Measurements from ENCODE around the gene ADCY1.

Gene ADCY1

DNA sequence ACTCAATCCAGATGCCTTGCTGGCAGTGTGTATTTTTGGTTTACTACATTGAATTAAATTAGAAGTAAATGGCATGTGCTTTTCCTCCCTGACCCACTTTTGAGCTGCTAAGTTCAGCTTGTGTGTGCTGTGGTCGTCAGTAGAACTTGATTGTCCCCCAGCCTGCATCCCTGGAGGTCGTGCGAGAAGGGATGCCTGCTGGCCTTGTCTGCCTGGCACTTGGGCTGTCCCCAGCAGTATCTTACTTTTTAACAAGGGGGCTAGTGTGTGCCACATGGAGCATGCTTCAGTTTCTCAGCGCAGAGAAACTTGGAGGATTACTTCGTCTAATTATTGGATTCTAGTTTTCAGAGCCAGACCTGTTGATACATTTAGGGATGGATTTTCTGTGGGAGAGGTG is 80.2 kb downstream of the ADCY1 start:
- no peak for DNase-seq

DNA sequence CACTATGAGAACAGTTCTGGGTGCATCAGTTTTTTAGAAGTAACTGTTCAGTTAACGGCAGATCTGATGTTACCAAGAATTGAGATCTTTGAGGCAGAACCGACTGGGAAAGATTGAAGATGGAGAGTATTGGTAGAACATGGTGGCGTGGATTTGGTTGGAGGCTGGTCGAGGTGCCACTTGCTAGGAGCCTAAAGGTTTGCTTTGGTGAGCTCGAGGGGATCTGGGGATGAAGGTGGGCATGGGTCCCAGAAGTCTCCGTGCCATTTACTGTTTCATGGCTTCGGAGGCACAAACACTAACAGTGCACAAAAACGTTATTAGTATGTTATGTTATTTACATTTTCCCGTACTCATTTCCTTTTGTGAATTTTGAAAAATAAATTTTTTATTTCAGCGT is 81.4 kb downstream of the ADCY1 start:
- no peak for DNase-seq

DNA sequence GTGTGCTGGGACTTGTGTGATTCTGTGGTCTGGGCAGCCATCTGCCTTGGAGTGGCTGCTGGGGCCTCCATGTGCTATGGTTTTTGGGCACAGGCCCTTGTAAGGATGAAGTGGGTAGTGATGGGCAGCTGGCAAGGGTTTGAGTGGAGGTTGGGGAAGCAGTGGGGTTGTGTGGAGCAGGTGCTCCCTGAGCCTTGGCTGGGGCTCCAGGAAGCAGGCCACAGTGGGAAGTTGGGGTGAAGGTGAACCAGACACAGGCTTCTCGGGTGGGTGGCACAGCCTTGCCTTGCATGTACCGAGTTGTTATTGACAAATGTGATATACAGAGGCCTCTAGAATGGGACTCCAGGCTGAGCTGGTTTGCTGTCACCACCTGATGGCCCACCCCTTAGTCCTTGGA is 82.3 kb downstream of the ADCY1 start:
- DNase-seq, result no peak

DNA sequence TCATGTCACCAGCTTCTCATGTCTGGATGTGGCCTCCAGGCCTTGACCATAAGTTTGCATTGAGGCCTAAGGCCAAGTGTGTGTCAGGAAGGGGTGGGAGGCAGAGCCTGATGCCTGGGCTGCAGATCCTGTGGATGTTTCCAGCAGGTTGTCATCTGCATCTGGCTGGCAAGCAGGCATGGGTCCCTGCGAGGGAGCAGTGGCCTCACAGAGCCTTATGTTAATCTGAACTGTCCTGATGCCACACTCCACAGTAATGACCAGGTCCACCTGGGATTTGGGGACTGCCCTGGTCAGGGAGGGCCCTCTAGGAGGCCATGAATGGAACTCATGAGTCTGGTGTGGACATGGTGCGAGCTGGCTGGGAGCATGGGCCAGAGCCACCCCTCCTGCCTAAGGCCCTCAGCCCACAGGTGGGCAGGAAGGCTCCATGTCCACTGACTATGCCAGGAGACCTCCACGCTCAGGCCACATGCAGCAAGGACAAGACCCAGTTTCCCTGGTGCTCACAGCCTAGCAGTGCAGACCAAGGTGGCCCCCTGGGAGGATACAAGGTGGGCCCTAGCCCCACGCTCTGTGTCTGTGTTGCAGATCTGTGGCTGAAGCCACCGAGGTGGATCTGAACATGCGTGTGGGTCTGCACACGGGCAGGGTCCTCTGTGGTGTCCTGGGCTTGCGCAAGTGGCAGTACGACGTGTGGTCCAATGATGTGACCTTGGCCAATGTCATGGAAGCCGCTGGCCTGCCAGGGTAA is 83.1 kb downstream of the ADCY1 start:
- DNase-seq, result no peak

DNA sequence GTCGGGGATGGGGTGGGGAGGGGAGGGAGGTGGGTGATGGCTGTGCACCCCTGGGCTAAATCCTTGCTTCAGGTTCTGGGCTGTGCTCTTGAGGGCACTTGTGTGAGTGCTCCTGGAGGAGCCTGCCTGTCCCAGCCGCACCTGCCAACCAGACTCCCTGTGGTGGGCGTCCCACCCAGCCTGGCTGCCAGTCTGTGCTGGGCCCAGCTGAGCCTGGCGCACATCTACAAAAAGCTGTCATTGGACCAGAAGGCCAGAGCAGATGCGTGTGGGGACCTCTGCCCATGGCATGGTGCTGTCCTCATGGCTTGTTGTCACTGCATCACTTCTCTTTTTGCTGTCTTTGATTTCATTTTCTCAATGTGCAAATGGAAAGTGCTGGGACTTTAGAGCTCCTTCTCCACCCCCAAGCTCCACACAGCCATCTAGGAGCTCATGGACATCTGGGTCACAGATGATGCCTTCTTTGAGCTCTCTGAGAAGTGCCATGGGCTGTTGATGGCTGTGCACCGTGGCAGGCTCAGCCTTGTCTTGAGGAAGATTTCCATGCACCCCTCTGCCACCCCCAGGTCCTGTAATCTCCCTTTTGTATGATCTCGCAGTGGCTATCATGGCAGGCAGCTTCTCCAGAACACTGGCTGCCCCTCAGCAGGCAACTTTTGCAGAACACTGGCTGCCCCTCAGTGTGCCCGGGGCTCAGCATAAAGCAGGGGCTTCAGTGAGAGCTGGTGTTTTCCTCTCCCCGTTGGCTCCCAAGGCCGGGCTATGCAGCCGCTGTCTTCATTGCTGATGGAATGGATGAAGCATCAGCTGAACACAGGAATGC is 83.9 kb downstream of the ADCY1 start:
- DNase-seq, result no peak

DNA sequence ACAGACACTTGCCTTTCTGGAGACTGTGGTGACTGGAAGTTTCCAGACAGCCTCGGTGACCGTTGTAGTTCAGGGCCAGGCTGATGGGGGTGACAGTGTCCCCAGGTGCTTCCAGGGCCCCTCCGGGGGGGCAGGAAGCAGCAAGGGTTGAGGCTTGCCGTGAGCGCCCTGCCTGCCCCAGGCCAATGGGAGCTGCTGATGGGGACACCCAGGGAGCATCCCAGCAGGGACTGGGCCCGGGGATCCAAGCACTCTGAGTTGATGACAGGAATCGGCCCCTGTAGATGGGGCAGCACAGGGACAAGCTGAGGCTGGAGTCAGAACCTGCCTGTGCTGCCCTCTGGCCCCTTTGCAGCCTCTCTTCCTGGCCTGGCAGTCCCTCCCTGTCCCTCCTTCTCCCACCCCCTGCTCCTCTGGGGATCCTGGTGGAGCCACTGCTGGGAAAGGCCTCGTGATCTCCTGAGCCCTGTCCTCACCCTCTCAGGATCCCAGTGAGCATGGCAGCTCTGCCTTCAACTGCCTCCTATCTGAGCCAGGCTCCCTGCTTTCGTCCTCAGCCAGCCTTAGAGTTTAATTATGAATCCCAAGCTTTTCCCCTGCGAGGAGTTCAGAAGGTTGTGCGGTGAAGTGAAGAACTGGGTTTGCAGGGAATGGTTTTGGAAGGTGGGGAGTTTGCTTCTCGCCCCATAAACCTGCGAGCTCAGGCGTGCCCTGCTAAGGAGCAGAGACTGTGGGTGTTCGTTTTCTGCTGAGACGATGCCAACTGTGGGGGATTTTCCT is 84.7 kb downstream of the ADCY1 start:
- DNase-seq, result no peak

DNA sequence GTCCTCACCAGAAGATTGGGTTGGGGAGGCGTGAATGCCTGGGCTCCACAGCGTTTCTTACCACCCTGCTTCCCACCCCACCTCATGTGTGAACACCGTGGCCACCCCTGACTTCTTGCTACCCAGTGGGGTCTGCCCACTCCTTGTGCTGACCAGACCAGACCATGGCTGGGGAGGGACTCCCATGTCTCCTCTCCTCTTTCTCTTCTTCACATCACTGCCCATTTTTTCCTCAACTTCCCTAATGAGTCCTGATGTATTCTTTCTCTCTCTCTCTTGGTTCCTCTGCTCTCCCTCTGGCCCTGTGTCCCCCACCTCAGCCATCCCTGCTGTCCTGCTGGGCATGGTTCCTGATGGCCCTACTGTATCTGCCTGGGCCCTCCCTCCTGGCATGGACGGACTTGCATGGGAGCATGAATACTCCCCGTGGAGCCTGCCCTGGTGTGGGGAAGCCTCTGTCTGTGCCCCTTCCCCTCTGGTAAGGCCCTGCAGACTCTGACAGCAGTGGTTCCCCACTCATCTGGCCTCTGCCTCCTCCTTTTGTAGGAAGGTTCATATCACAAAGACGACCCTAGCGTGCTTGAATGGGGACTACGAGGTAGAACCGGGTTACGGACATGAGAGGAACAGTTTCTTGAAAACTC is 85.5 kb downstream of the ADCY1 start:
- no peak for DNase-seq

DNA sequence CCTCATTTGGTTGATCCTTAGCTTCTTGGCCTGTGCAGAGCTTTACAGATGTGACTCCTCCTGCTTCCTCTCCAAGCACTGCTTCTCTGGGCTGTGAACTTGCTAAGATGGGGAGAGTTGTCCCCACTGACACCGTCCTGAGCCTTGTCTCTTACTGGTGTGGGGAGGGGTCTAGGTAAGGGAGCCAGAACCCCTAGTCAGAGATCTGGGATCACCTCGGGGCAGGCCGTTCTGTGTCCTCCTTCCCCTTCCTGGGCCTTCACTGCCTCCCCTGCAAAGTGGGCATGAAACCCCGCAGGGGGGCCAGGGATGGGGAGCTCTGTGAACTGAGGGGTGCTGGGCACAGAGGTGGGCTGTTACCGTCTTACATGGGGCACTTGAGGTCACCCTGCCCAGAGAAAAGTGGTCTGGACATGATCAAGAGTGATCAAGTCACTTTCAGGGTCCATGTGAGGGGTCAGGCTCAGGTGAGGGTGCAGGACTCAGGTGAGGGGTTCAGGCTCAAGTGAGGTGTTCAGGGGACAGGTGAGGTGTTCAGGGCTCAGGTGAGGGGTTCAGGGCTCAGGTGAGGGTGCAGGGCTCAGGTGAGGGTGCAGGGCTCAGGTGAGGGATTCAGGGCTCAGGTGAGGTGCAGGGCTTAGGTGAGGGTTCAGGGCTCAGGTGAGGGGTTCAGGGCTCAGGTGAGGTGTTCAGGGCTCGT is 86.2 kb downstream of the ADCY1 start:
- DNase-seq, result no peak

DNA sequence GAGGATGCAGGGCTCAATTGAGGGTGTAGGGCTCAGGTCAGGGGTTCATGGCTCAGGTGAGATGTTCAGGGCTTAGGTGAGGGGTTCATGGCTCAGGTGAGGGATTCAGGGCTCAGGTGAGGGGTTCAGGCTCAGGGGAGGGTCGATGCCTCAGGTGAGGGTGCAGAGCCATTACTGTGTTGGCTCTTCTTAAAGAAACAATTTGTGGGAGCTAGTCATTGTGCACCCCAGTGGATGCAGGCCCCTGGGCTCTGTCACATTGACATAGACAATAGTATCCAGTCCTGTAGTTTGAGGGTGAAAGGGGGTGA is 86.7 kb downstream of the ADCY1 start:
- DNase-seq, result no peak

DNA sequence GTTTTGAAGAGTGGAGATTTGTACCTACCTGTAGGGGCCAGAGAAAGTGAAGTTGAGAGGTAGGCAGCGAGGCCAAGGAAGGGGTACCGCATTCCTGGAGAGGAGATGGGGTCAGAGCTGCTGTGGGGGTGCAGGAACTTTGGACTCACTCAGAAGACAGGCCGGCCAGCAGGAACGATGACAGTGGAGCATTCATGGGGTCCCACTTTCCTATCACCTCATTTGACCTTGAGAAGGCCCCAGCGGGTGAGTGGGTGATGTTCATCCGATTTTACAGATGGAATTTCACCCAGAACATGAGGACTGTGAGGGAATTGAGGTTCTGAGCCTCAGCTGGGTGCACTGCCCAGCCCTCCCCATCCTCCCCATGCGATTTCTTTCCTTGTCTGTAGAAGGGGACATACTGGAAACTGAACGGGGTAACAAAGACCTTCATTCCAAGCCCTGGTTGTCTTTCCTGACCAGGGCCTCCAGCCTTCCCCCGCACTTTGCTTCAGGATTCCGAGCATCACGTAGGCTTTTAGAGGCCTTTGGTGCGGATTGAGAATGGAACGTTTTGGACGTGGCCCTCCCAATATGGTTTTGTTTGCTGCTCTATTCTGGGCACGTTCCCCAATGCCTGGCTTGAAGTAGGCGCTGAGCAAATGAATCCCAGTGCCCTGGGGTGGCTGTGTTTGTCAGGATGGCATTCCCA is 87.3 kb downstream of the ADCY1 start:
- DNase-seq, result no peak

DNA sequence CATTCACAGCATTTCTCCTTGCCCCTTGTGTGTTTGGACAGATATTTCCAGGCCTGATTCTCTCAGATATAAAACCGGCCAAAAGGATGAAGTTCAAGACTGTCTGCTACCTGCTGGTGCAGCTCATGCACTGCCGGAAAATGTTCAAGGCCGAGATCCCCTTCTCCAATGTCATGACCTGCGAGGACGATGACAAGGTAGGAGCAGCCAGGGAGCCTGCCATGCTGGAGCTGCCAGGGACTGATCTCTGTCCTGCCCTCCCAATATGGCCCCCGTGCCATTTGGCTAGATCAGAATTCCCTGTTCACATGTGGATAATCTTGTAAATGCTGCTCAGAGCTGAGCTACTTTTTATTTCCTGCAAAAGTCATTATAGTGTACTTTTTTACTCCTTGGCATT is 87.8 kb downstream of the ADCY1 start:
- DNase-seq, result no peak

DNA sequence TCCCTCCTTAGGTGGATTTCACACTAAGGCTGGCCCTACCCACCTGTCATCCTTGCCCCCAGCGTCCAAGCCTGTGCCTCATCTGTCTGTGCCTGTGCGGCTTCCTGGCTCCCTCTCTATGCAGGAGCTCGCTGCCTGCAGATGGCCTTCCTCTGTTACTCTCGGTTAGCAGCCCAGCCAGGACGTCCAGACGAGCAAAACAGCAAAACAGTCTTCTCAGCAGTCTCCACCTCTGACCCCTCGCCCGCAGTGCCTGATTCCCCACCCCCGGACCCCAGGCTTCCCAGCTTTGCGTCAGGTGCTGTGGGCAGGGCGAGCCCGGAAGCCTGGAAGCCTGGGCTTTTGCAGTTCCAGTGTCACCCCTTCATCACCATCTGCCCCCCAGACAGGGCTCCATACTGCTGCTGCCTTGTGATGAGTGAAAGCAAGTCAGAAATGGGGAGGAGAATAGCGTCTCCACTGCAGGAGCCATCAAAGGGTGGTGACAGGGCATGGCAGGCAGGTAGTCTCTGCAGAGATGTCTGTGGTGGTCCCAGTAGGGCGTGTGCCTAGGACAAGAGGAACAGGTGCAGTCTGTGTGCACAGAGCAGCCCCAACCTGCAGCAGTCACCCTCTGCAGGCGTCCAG is 88.5 kb downstream of the ADCY1 start:
- DNase-seq, result no peak

DNA sequence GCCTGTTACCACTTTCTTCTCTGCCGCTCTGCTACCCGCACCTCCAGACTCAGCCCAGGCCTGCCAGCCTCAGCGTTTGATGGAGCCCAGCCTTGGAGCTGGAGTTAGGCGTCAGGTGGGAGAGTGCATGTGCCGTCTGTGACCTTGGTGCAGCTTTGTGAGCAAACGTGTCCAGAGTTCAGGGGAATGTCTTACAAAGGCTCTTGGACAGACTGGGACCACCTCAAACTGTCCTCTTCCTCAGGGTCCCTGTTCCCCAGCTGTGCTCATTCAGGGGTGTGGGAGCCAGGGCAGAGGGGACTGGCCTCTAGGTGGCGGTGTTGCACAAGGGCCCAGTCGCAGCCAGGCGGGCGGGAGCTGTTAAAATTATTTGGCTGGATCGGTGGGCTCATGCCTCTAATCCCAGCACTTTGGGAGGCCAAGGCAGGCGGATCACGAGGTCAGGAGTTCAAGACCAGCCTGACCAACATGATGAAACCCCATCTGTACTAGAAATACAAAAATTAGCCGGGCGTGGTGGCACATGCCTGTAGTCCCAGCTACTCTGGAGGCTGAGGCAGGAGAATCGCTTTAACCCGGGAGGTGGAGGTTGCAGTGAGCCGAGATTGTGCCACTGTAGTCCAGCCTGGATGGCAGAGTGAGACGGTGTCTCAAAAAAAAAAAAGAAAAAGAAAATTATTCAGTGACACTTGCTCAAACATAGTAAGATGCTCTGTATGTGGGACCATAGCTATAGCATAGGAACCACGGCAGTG is 89.2 kb downstream of the ADCY1 start:
- no peak for DNase-seq

DNA sequence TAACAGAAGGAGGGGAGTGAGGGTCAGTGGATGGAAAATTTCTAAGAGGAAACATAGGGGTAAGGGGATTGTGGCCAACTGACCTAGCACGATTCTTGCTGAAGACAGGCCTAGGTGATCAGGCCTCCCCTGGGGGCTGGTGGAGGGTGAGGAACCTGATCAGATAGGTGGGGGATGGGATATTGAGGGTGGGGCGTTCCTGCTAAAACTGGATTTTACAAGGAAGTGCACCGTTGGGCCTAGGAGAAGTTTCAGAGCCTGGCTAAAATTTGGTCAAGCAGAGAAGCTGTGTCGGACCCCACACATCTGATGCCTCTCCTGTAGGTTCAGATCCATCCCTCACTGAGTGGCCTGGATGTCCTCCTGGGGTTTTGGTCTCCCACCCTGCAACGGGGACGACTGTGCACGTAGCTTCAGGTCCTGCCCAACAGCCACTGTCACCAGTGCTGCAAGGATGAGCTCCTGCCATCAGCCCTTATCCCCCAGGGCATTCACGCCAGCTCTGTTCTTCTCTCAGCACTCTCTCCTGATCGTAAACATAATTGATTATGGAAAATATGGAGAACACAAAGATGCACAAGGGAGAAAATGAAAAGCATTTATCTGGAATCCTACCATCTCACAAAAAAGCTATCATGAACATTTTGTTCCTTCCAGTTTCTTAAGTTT is 89.9 kb downstream of the ADCY1 start:
- DNase-seq, result no peak

DNA sequence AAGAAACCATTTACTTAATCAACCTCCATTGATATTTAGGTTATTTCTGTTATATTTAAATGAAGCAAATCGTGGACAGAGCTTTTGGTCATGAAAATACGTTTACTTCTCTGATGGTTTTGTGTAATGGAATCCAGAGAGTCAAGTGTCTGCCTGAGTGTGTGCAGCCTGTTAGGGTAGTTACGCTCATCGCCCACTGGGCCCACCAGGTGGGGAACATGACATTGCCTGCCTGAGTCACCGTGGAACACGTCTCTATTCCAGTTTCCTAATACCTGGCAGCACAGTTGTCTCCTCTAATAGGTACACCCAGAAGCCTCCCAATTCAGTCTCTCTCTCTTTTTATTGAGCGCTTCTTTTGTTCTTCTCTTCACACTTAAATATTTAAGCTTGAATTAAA is 91.0 kb downstream of the ADCY1 start:
- DNase-seq, result no peak

DNA sequence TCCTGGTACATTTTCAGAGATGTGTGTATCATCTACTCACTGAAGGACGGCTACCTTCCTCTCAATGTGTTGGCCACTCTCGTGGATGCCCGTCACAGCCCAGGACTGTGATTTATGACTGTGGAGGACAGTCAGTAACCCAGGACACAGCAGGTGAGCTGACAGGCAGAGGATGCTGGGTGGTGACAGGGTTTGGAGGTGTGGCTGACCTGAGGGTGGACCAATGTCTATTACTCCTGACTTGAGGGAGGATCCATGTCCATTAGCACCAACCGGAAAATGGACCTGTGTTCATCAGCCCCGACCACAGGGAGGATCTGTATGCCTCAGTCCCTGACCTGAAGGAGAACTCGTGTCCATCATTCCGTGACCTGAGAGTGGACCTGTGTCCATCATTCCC is 96.1 kb downstream of the ADCY1 start:
- no peak for DNase-seq

DNA sequence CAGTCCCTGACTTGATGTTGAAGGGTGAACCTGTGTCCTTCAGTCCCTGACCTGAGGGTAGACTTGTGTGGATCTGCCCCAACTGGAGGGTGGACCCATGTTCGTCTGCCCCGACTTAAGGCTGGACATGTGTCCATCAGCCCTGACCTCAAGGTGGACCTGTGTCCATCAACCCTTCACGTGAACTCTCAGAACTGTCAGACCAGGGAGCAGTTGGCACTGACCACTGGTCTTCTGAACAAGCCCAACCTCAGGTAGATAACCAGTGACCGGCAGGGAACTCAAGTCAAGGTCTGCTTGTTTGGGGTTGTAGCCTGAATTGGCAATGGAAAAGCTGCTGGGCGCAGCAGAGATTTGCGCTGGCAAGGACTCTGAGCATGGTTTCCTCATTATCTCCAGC is 96.5 kb downstream of the ADCY1 start:
- no peak for DNase-seq

DNA sequence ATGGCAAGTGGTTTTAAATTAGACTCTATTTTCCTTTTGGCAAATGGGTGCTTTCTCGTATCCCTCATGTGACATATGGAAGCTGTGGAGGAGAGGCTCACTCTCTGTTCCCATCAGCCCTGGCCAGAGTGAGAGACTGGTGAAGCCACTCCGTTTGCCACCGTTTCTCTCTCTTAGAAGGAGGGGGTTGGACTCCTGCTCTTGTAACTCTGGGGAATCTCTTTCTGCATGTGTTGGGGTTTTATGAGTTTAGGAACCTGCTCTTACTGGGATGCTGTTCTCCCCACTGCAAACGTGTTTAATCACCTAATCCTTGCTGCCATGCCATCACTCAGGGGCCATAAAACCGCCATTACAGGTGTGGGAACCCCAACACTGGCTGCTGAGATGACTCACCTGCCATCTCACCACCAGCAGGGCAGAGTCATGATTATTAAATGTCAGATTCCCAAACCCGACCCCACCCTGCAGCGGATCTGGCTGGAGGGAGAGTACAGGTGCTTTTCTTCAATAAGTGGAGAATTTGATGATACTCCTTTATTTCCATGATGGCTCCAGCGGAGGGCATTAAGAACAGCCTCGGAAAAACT is 103.2 kb downstream of the ADCY1 start:
- no peak for DNase-seq

DNA sequence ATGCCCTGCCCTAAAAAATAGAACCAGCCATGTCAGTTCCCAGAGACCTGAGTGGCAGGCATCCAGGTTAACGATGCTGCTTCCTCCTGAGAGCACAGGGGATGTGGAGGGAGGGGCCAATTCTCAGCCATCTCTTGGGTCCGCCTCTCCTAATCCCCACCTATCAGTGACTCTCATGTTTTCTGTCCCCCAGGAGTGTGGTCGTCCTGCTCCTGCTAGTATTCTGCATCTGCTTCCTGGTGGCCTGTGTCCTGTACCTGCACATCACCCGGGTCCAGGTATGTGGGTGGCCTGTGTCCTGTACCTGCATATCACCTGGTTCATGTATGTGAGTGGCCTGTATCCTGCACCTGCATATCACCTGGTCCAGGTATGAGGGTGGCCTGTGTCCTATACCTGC is 105.3 kb downstream of the ADCY1 start:
- no peak for DNase-seq

DNA sequence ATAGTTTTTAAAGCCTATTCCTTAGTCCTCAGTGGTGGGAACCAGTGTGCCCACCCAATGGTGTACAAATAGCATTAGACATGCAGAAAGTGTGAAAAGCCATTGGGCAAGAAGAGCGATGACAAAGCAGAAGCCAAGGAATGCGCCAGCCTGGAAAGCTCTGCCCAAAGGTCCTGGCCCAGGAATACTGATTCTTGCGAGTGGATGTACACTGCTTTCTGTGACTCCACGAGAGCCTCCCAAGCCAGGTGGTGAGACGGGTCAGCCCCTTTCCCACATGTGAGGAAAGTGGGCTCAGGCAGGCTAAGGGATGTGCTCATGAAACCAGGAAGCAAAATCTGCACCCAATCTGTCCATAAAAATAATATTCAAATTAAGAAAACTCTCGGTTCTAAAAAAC is 106.6 kb downstream of the ADCY1 start:
- DNase-seq, result no peak
